DMS53 treated with DMSO at 0.1 percent for 48 hours (cell line): ENCODE data around the gene EYA4.

Experiments
- DNase-seq: peaks from one replicate; lab custom pipeline; 2025; ENCODE audit not compliant: unreplicated experiment; lab: John Stamatoyannopoulos, UW

The EYA4 gene

GRCh38 chr6:133288662-133289061 is 47.5 kb downstream of the EYA4 start:
- DNase-seq: no peak

GRCh38 chr6:133289733-133290306 is 48.7 kb downstream of the EYA4 start:
- no peak for DNase-seq

GRCh38 chr6:133290930-133291329 is 49.8 kb downstream of the EYA4 start:
- DNase-seq: no peak

GRCh38 chr6:133291671-133292070 is 50.5 kb downstream of the EYA4 start:
- no peak for DNase-seq

DNA sequence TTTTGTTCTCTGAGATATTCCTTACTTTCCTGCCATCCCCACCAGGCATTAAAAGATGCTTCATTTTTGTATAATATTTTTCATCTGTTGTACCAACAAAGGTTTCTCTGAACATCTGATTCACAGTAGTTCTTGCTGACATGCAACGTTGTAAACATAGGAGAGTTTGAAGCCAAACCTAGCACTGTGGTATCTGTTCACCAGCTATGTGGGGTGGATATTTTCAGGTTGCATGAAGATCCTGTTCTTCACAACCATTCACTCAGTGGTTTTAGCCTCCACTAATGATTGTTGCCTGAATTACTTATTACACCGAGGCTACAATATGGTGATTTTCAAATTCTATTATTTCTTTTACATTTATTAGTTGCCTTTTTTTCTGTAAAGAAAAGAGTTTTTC is 56.5 kb downstream of the EYA4 start:
- DNase-seq: no peak

DNA sequence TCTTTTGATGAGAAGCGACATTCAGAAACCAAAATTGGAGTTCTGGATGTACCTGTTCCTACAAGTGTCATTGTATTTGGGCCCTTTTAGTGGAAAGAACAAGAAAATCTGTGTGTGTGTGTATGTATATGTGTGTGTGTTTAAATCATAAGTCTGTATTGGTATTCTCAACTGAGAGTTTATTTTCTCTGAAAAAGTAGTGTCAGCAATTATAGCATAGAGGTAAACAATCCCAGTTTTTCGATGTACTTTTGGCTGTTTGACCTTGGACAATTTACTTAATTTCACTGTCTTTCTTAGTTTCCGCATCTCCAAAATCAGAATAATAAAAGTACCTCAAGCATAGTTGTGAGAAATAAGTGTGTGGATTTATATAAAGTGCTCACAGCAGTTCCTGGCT is 57.2 kb downstream of the EYA4 start:
- DNase-seq: no peak

GRCh38 chr6:133298801-133299200 is 57.6 kb downstream of the EYA4 start:
- no peak for DNase-seq

- no peak for DNase-seq
These were observed 59.7 kb downstream of the EYA4 start for GRCh38 chr6:133300896-133301295.

DNA sequence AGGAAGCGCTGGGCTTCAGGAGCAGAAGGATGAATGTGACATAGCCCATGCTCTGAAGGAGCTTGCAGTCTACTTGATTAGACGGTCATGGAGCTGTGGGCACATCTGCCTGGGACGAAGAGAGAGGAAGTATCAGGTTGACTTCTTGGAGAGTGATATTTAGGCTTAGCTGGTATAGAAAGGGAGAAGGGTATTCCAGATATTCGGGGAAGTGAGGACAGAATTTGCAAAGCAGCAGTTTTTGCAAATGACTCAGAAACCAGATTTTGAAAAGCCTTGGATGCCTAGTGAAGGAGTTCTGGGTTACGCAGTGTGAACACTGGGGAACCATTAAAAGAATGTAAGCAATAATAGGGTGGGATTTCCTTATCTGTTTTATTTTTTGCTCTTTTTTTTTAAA is 60.7 kb downstream of the EYA4 start:
- DNase-seq: no peak

- DNase-seq: no peak
These were observed 65.8 kb downstream of the EYA4 start for GRCh38 chr6:133306931-133307330.

GRCh38 chr6:133309579-133309978 is 68.4 kb downstream of the EYA4 start:
- DNase-seq: no peak

DNA sequence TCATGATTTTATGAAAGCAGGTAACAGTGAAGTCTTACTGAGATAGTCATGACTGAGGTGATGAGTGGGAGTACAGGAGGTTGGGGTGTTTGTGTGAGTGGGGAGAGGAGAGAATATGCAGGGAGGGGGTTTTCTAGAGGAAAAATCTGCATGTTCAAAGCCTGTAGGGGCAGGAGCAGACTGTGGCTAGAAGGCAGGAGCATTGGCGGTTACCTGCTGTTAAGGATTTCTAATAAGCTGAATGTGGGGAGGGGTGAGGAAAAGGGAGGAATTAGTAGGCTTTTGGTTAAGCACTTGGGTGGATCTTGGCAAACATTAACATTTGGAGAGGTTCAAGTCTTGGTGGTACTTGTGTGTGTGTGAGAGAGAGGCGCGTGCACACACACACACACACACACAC is 70.8 kb downstream of the EYA4 start:
- no peak for DNase-seq

GRCh38 chr6:133313068-133313467 is 71.9 kb downstream of the EYA4 start:
- no peak for DNase-seq

GRCh38 chr6:133314947-133315346 is 73.8 kb downstream of the EYA4 start:
- DNase-seq: no peak

- no peak for DNase-seq
These were observed 74.7 kb downstream of the EYA4 start for GRCh38 chr6:133315811-133316210.

DNA sequence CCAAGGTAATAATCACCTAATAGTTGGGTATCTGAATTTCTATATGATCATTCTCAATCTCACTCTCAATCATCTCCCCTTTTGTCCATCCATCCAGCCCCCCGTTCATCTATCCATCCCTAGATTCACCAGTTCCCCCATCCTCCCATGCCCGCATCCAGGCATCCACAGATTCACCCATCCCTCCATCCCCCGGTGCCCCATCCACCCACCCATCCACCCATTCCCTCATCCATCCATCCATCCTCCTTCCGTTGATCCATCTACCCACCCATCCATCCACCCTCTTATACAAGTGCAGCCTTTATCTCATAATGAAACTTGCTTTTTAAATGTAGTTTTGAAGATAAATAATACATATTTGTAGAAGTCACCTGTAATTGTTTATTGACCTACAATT is 76.5 kb downstream of the EYA4 start:
- DNase-seq: no peak

DNA sequence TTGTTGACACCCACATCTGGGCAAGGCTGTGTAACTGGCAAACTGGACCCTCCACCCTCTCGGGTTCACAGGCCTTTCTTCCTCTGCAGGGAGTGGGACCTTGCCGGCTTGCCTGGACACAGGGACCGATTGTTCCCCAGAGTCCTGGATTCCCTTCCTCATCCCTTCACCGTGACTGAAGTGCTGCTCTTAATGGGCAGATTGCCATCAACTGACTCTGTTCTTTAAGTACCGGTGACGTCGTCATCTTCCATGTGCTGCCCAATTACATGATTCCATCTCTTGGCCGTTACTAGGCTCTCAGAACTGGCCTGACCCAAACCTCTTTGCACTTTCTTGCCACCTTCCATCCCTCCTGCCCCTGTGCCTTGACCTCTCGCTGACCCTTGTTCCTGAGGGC is 85.4 kb downstream of the EYA4 start:
- no peak for DNase-seq

DNA sequence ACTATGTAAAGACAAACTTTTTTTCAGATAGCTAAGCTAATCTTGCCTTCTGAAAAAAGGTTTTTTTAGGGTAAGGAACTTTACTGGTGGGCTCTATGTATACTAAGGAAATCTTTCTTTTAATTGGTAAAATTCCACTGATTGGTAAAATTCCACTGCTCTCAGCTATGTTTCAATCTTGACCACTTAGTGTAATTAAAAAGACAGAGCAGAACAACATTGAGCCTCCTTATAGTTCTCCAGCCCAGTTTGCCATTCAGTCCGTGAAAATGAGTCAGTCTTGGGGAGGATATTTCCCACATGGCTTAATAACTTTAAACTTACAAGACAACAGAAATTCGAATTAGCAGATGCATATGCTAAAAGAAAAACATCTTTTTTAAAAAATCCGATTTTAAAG is 92.7 kb downstream of the EYA4 start:
- no peak for DNase-seq

GRCh38 chr6:133337308-133337707 is 96.2 kb downstream of the EYA4 start:
- DNase-seq: no peak

GRCh38 chr6:133339543-133340384 is 98.6 kb downstream of the EYA4 start:
- no peak for DNase-seq

DNA sequence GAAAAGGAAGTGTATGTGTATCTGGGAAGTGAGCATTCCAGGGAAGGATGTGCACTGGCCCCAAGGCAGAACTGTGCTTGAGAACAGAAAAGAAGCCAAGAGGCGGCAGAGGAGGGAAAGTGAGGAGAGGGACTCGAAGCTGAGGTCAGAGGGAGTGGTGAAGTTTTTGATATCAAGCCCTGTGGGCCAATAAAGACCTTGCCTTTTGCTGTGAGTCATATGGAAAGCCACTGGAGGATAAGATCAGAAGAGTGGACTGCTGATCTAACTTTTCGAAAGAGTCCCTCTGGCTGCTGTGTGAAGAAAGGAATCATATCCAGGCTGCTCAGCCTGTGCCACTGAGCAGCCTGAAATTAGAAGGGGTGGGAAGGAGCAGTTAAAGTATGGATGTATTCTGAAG is 99.4 kb downstream of the EYA4 start:
- DNase-seq: no peak

DNA sequence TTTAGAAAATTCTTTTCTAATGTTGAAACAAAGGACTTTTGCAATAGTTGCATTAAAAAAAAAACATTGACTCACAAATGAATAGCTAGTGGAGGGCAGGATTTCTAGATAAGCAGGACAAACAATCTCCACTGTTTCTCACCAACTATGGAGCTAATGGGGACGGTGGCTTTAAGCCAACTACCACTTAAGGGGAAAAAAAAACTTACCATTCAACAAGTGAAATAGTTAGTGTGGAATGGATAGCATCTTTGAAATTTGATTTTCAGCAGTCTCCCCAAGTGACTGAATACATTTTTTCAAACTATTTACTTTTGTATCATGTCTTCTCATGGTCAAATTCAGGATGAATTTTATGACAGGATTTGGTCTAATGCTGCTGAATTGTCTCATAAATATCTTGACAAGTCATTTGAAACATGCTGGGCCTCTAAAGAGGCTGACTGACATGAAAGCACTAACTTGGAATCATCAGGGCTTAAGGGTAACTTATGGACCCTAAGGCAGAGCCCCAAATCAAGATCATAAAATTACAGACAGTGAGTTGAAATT is 100.5 kb downstream of the EYA4 start:
- DNase-seq: no peak

GRCh38 chr6:133343220-133343619 is 102.1 kb downstream of the EYA4 start:
- no peak for DNase-seq
